AG04449 (cell line): Measurements from ENCODE around the gene FOXL3.

Experiments
- CTCF ChIA-PET: fragments of 350-600 bp; formaldehyde crosslinking; extraction: SDS; loops from one replicate; lab custom pipeline; 2021; ENCODE audit warnings: antibody characterized with exemption; lab: Yijun Ruan, JAX
- POLR2A ChIA-PET: fragments of 400-600, 350-600 bp; formaldehyde crosslinking; extraction: SDS; loops from one replicate; lab custom pipeline; 2020; ENCODE audit warnings: antibody characterized with exemption, inconsistent platforms; lab: Yijun Ruan, JAX
- DNase-seq: peaks from one replicate; pipeline ENCODE4 v3.0.0-alpha.2; 2010; ENCODE audit warnings: low read depth, low spot score
- H3K4me3 ChIP-seq: 2 replicates; pipeline ENCODE4 v1.5.1; 2011; ENCODE audit warnings: low read depth, mild to moderate bottlenecking, control low read depth, low read length
- TF ChIP-seq, protein P1 (sequence below): IDR thresholded peaks from one replicate; pipeline ENCODE4 v1.5.1; 2011; ENCODE audit warnings: mild to moderate bottlenecking, moderate library complexity, low read length, control low read depth, inconsistent platforms; ENCODE audit not compliant: insufficient read depth; ENCODE audit errors: missing control alignments

Gene FOXL3

DNA sequence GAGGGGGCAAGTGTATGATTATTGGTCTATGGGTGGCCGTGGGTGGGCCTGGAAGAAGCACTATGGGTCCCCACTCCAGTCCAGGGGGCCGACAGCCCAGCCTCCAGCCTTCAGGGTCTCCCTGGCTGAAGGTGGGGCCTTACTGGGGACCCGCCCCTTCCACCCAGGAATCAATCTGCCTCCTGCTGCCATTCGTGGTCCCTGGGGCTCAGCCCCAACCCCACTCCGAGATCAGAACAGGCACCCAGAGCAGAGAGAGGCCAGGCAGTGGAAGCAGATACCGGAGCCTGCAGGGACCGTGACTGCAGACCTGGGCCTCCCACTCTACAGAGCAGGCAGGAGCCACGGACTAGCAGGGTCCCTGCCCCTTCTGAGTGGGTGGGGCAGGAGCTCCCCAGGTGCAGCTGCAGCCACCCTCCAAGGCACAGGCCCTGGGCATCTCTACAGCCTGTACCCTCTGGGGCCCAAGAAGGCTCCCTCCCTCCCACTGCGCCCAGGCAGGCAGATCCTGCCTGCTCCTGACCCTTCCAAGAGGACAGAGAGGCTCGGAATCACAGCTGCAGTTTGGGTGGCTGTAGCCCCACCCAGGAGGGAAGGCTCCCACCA lies 13.6 kb upstream of the FOXL3 start:
- POLR2A ChIA-PET: no interaction called here
- H3K4me3 ChIP-seq: no peak overlapping the region
- TF ChIP-seq, protein P1, sequence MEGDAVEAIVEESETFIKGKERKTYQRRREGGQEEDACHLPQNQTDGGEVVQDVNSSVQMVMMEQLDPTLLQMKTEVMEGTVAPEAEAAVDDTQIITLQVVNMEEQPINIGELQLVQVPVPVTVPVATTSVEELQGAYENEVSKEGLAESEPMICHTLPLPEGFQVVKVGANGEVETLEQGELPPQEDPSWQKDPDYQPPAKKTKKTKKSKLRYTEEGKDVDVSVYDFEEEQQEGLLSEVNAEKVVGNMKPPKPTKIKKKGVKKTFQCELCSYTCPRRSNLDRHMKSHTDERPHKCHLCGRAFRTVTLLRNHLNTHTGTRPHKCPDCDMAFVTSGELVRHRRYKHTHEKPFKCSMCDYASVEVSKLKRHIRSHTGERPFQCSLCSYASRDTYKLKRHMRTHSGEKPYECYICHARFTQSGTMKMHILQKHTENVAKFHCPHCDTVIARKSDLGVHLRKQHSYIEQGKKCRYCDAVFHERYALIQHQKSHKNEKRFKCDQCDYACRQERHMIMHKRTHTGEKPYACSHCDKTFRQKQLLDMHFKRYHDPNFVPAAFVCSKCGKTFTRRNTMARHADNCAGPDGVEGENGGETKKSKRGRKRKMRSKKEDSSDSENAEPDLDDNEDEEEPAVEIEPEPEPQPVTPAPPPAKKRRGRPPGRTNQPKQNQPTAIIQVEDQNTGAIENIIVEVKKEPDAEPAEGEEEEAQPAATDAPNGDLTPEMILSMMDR: no peak
- CTCF ChIA-PET: no interaction called here
- DNase-seq: no peak

DNA sequence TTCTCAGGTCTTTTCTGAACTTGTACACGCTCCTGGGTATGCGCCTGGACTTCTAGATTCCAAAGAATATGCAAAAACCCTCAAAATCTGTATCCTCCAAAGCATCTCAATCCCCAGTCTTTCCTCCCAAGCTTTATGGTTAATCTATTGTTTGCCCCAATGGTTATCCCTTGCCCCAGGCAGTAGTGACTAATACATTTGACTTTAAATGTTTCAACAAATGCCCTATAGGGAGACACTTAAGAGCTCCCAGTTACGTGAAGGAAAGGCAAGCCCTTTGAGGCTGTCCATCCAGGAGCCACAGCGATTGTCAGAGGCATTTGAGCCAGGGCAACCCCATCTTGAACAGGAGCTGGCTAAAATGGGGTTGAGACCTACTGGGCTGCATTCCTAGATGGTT lies 12.7 kb upstream of the FOXL3 start:
- TF ChIP-seq, protein P1: no peak
- ChIA-PET CTCF (interaction anchor here (1.7 kb wide), 1 partner anchor 9 kb away, joined by 6 read pairs; no protein-coding TSS in a partner anchor), POLR2A (no interaction called here)
- no peak for DNase-seq
- no peak overlapping the region for H3K4me3 ChIP-seq

DNA sequence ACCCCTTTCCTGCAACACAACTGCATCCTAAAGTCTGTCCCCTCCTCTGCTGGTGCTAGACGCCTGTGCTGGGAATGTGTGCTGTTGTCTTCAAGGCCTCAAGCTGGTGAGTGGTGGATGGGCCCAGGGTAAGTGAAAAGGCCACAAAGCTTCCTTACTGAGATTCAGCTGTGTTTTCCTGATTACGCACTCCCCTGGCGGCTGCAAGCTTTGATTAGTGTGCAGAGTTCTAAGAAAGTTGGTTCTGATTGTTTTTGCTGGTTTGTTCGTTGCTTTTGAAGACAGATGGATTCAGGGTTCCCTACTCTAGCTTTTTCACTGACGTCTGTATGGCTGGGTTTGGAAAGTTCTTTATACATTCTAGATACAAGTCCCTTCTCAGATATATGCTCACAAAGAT lies 11.9 kb upstream of the FOXL3 start:
- POLR2A ChIA-PET: no interaction called here
- CTCF ChIA-PET: interaction anchor here (1.7 kb wide), 1 partner anchor 10 kb away, joined by 6 read pairs; no protein-coding TSS in a partner anchor
- H3K4me3 ChIP-seq: no peak overlapping the region
- no peak for DNase-seq
- TF ChIP-seq, protein P1: no peak

DNA sequence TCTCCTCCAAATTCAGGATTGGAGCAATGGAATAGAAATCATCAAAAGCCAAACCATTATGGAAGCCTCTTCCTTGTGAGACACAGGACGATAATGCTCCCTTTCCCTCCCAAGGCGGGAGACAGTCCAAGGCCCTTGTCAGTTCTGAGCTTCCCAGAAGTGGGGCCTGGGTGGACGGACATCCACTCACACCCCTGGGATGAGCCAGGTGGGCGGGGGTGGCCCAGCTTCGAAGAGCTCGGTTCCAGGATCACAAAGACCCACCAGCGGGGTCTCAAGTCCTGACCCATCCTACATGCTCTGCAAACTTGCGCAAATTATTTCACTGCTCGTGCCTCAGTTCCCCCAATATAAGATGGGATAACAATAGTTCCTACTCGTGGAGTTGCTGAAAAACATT lies 10.1 kb upstream of the FOXL3 start:
- ChIA-PET CTCF (no interaction called here), POLR2A (no interaction called here)
- no peak overlapping the region for H3K4me3 ChIP-seq
- DNase-seq: no peak
- TF ChIP-seq, protein P1: no peak

DNA sequence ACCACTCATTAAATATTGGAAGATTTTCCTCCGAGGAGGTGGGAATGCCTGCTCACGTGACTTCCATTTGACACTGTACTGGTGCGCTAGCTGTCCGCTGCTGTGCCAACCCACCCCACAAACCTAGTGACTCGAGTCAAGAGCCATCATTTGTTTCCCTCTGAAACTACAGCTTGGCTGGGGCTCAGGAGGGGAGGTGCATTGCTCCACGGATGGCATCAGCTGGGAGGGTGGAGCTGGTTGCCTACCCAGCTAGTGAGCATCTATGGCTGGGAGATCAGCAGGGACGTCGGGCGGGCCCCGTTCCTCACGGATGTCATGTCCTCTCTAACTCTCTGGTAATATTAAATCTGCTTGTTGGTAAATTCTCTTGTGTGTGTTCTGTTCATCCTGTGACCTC lies 9.5 kb upstream of the FOXL3 start:
- H3K4me3 ChIP-seq: no peak overlapping the region
- CTCF ChIA-PET: interaction anchor here (1.2 kb wide), 1 partner anchor 16 kb away, joined by 4 read pairs; no protein-coding TSS in a partner anchor
- TF ChIP-seq, protein P1: no peak
- POLR2A ChIA-PET: no interaction called here
- no peak for DNase-seq

DNA sequence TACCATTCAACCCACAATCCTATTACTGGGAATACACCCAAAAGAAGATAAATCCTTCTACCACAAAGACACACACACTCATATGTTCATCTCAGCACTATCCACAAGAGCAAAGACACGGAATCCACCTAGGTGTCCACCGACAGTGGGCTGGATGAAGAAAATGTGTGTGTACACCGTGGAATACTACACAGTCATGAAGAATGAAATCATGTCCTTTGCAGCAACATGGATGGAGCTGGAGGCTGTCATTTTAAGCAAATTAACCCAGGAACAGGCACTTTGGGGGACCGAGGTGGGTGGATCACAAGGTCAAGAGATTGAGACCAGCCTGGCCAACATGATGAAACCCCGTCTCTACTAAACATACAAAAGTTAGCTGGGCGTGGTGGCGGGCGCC lies 8.3 kb upstream of the FOXL3 start:
- H3K4me3 ChIP-seq: no peak overlapping the region
- POLR2A ChIA-PET: no interaction called here
- CTCF ChIA-PET: interaction anchor here (1.2 kb wide), 1 partner anchor 18 kb away, joined by 4 read pairs; no protein-coding TSS in a partner anchor
- TF ChIP-seq, protein P1: no peak
- DNase-seq: no peak
